Measurements from ENCODE around the gene PPIF. TPM values are rescaled to one million over a fixed set of nuclear protein-coding genes. Genes with fewer than 3 reads are reported as not detected.

PPIF gene
- total RNA-seq, 1 donor from 2014 or later = 16.2 TPM

DNA sequence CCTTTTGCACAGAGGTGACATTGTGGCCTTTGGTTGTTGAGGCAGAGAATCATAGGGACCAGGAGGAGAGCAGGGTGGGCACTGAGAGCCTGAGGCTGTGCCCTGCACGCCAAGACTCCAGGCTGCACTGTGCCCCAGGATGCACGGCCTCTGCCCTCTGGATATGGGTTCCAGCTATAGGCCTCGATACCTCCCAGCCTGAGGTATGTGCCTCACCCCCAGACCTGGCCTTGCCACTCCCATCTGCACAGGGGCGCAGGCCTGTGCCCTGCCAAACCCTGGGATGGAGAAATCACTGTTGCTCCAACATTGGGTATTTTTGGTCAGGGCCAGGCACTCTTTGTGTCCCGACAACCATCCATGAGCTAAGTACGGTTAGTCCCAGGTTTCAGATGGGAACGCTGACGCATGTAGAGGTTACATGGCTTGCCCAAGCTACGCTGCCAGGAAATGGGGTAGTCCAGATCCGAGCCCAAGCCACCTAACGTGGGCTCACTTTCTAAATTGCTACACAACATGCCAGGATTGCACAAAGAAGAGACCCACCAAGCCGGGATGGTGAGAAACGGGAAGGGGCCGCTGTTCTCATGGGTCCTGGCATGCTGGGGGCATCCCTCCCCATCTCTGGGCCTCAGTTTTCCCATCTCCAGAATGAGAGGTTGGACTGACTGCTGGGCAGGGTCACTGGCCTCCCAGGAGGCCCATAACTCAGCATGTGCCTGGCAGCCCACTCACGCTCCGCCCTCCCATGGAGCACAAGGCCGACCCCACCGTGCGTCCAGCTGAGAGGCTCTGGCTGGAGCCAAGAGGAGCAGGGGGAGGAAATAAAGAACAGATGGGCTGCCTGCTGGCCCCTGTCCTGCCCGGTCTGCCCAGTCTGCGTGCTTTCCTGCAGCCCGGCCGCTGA lies 54.0 kb downstream of the PPIF start:
- DNase-seq (ENCODE audit: low spot score) = no peak
- Mint-ChIP-seq H3K36me3 (ENCODE audit: low read depth) (peaks cover 5% of the 10 kb centered on the region), H3K9me3 (ENCODE audit: low read depth) (no peaks in the 10 kb centered on the region), H3K27me3 (ENCODE audit: low read depth) (no peaks in the 10 kb centered on the region), H3K27ac (ENCODE audit: unreplicated experiment) (peak overlapping the region; percentile 49), H3K4me1 (ENCODE audit: low read depth) (peaks cover 96% of the 10 kb centered on the region), H3K4me3 (ENCODE audit: unreplicated experiment) (no peak overlapping the region)
- TF ChIP-seq, protein P1, sequence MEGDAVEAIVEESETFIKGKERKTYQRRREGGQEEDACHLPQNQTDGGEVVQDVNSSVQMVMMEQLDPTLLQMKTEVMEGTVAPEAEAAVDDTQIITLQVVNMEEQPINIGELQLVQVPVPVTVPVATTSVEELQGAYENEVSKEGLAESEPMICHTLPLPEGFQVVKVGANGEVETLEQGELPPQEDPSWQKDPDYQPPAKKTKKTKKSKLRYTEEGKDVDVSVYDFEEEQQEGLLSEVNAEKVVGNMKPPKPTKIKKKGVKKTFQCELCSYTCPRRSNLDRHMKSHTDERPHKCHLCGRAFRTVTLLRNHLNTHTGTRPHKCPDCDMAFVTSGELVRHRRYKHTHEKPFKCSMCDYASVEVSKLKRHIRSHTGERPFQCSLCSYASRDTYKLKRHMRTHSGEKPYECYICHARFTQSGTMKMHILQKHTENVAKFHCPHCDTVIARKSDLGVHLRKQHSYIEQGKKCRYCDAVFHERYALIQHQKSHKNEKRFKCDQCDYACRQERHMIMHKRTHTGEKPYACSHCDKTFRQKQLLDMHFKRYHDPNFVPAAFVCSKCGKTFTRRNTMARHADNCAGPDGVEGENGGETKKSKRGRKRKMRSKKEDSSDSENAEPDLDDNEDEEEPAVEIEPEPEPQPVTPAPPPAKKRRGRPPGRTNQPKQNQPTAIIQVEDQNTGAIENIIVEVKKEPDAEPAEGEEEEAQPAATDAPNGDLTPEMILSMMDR (IDR thresholded peaks at IDR 0.05) = no peak

- peaks cover 95% of the 10 kb centered on the region for H3K4me1 Mint-ChIP-seq (ENCODE audit: low read depth)
- TF ChIP-seq, protein P1 (IDR thresholded peaks at IDR 0.05) = no peak
- H3K36me3 Mint-ChIP-seq (ENCODE audit: low read depth) = peaks cover 5% of the 10 kb centered on the region
- H3K4me3 Mint-ChIP-seq (ENCODE audit: unreplicated experiment) = no peak overlapping the region
- no peaks in the 10 kb centered on the region for H3K9me3 Mint-ChIP-seq (ENCODE audit: low read depth)
- no peaks in the 10 kb centered on the region for H3K27me3 Mint-ChIP-seq (ENCODE audit: low read depth)
- no peak for DNase-seq (ENCODE audit: low spot score)
- H3K27ac Mint-ChIP-seq (ENCODE audit: unreplicated experiment) = peak overlapping the region; percentile 34
Measured at GRCh38 chr10:79402625-79402946, 55.3 kb downstream of the PPIF start.

- Mint-ChIP-seq H3K9me3 (ENCODE audit: low read depth) (no peaks in the 10 kb centered on the region), H3K4me3 (ENCODE audit: unreplicated experiment) (peak overlapping the region; percentile 12), H3K27me3 (ENCODE audit: low read depth) (no peaks in the 10 kb centered on the region), H3K4me1 (ENCODE audit: low read depth) (peaks cover 95% of the 10 kb centered on the region), H3K27ac (ENCODE audit: unreplicated experiment) (peak overlapping the region; percentile 34), H3K36me3 (ENCODE audit: low read depth) (peaks cover 5% of the 10 kb centered on the region)
- DNase-seq (ENCODE audit: low spot score) = peak; percentile 49
- TF ChIP-seq, protein P1 (IDR thresholded peaks at IDR 0.05) = no peak
Measured at GRCh38 chr10:79402951-79403350, 55.7 kb downstream of the PPIF start.

DNA sequence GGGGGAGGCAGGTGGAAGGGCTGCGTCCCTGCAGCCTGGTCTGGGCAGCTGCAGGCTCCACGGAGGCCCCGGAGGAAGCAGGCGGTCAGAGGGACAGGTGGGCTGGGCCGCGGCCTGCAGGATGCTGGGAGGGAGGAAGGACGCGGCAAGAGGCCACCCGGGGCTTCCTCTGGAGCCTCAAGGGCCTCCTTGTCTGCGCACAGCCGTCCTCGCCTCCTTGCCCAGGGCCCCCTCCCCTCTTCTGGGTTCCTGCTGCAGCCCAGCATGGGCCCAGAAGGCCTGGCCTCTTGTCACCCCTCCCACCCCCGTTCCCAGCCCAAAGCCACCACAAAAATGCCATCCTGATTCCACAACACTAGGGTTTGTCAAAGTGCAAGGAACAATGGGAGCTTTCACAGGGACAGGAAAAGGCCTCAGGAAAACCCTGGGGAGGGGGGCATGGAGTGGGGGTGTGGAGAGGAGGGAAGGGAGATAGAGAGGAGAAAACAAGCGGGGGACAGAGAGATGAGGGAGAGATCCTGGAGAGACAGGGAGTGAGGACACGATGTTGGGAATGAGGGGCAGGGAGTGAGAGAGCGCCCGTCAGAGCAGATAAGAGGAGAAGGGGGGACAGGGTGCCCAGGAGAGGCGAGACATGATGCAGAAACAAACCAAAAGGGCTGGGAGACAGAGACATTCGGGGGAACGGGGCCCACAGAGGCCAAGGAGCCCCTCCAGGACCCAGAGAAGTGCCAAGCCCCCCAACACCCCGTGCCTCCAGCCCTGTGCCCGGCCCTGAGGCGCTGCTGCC lies 56.4 kb downstream of the PPIF start:
- Mint-ChIP-seq H3K4me1 (ENCODE audit: low read depth) (peaks cover 95% of the 10 kb centered on the region), H3K9me3 (ENCODE audit: low read depth) (no peaks in the 10 kb centered on the region), H3K36me3 (ENCODE audit: low read depth) (peaks cover 5% of the 10 kb centered on the region), H3K27ac (ENCODE audit: unreplicated experiment) (peak overlapping the region; percentile 81), H3K4me3 (ENCODE audit: unreplicated experiment) (peak overlapping the region; percentile 22), H3K27me3 (ENCODE audit: low read depth) (no peaks in the 10 kb centered on the region)
- DNase-seq (ENCODE audit: low spot score) = peak; percentile 93
- TF ChIP-seq, protein P1 (IDR thresholded peaks at IDR 0.05) = no peak

GRCh38 chr10:79404231-79404609 lies 57.0 kb downstream of the PPIF start:
- peaks cover 5% of the 10 kb centered on the region for H3K36me3 Mint-ChIP-seq (ENCODE audit: low read depth)
- peak; percentile 40 for DNase-seq (ENCODE audit: low spot score)
- H3K9me3 Mint-ChIP-seq (ENCODE audit: low read depth) = no peaks in the 10 kb centered on the region
- peak overlapping the region; percentile 81 for H3K27ac Mint-ChIP-seq (ENCODE audit: unreplicated experiment)
- TF ChIP-seq, protein P1 (IDR thresholded peaks at IDR 0.05) = no peak
- H3K27me3 Mint-ChIP-seq (ENCODE audit: low read depth) = no peaks in the 10 kb centered on the region
- H3K4me1 Mint-ChIP-seq (ENCODE audit: low read depth) = peaks cover 93% of the 10 kb centered on the region
- H3K4me3 Mint-ChIP-seq (ENCODE audit: unreplicated experiment) = peak overlapping the region; percentile 22
